HG03565 (cell line): ENCODE results near the gene BCL2L11.

Experiments used
- ATAC-seq: cut with Tn5 transposase; IDR thresholded peaks from one replicate; pipeline ENCODE4 v1.9.1; 2021; ENCODE audit warnings: mild to moderate bottlenecking, moderate library complexity; ENCODE audit not compliant: unreplicated experiment

BCL2L11 gene

GRCh38 chr2:111117598-111118480 lies 2.9 kb upstream of the BCL2L11 start:
- ATAC-seq, result no peak

GRCh38 chr2:111118481-111118980 lies 2.2 kb upstream of the BCL2L11 start:
- no peak for ATAC-seq

DNA sequence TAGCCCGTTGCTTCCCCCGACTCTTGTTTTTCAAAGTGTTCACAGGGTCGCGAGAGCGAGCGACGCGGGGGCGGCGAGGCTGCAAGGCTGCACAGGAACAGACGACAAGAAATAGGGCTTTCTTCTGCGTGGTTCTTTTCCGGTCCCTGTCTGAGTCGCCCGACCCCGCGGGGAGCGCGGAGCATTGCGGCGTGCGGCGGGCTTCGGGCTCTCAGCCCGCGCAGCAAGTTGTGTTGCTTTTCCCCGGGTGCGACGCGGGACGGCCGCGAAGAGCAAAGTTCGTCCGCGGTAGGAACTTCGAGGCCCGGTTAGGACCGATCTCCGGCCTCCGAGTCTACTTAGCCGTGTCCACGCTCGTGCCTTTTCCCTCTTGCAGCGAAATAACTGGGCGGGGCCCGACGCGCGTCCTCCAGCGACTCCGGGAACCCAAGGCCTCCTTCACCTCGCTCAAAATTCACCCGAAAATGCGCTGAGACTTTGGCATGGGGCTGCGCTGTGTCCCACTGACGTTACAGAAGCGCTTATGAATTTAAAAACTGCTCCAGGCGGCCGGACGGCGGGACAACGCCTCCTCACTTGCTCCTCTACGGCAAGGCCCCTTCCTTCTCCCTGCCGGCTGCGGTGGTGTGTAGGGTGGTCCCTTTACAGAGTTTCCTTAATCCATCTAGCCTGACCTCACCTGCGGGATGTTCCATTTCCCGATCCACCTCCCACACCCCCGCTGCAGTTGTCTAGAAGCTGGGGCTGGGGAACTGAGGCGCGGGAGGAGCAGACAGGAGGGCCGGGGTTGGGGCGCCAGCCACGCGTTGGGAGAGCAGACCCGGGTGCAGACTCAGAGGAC lies 1.5 kb upstream of the BCL2L11 start:
- ATAC-seq, result no peak

- ATAC-seq, result no peak
Measured at GRCh38 chr2:111119822-111120252, 877 bp upstream of the BCL2L11 start.

- ATAC-seq, result no peak
Measured at GRCh38 chr2:111121028-111121827, 514 bp downstream of the BCL2L11 start.

- ATAC-seq, result peak; percentile 33
Measured at GRCh38 chr2:111121828-111122630, 1.3 kb downstream of the BCL2L11 start.

GRCh38 chr2:111122631-111123421 lies 2.1 kb downstream of the BCL2L11 start:
- peak; percentile 3 for ATAC-seq

GRCh38 chr2:111123751-111124150 lies 3.0 kb downstream of the BCL2L11 start:
- no peak for ATAC-seq

DNA sequence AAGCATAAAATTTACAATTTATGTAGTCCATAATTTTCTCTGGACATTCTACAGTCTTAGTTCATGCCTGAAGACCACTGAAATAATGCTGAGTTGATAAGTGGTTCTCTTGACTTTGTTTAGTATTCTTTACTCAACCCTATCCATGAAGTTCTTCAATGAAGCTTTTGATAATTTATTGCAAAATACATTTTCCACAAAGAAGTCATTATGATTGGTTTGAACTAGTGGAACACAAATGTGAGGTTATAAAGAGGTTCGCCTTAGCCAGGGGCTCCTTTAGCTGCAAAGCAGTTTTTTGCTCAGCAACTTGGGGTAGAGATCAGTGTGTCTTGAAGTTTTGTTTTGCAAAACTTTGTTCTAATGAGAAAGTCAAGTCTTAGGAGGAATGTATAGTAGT lies 5.9 kb downstream of the BCL2L11 start:
- no peak for ATAC-seq

GRCh38 chr2:111127351-111127750 lies 6.6 kb downstream of the BCL2L11 start:
- ATAC-seq, result no peak

- ATAC-seq, result no peak
Measured at GRCh38 chr2:111128096-111128495, 7.4 kb downstream of the BCL2L11 start.

GRCh38 chr2:111133603-111134002 lies 12.9 kb downstream of the BCL2L11 start:
- no peak for ATAC-seq

DNA sequence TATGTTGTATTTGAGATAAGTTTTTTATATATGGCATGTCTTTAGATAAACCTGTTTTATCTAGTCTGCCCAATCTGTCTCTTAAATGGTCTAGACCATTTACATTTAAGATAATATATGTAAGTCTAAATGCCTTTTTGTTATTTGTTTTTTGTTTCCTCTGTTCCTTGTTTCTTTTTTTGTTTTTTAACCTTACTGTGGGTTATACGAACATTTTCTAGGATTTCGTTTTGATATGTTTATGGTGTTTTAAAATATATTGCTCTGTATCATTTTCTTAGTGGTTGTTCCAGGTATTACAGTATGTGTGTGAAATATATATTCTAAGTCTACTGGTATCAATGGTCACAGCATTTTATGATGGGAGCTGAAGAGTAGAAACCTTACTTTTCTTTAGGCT lies 13.3 kb downstream of the BCL2L11 start:
- ATAC-seq, result no peak

DNA sequence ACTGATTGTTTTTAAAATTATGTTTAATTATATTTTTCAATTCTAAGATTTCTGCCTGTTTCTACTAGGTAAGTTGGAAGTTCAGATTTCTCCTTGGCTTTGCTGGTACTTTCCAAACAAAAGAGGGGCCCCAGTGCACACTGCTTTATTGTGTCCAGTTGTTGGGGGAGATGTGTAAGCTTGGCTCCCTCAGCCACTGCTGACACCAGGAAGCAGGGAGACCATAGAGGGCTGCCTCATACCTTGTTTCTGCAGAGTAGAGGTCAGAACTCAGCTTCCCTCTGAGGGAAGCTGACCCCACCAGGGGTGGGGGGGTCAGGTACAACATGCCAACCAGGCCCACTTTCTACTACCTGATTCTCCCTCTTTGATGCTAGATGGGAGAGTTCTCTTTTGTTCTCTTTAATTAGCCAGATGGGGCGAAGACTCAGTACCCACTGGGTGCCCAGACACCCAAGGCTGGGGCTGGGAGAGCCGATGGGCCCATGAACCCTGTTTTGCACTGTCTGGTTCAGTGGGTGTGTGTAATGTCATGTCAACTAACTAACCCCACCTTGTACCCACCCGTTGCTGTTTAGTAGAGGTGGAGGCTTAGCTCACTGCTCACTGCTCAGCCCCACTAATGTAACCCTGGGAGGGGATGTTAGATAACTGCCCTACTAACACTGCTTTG lies 14.7 kb downstream of the BCL2L11 start:
- ATAC-seq, result no peak

DNA sequence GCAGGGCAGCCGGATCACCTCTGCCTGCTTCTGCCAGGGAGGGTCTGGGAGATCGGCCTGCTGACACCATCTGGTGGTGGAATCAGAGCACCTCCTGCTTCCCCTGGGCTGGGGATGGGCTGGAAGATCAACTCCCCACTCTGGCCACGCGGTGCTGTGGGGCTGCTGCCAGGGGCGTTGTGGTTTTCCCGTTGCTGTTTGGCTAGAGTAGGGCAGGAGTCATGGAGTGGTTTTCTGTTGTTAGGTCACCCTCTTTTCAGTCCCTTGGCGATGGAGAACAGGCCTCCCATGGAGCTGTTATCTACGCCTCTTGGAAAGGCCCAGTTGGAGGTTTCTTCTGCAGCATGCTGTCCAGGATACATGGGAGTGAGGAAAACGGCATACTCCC lies 15.2 kb downstream of the BCL2L11 start:
- ATAC-seq, result no peak

DNA sequence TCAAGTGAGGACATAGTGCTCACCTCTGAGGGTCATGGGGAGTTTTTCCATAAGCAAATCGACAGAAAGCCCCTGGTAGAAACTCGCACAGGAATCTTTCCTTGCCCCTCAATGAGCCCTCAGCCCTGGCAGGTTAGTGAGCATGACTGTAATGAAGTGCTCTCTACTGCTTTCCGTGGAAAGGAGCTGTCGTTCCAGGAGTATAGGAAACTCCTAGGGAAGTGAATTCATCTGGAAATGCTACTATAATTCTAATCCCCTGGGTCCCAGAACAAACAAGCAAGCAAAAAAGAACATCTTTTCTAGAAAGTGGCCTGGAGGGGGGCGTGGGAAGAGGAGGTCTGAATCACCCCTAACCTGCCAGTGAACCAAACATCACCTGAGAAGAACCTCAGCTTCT lies 18.1 kb downstream of the BCL2L11 start:
- no peak for ATAC-seq

DNA sequence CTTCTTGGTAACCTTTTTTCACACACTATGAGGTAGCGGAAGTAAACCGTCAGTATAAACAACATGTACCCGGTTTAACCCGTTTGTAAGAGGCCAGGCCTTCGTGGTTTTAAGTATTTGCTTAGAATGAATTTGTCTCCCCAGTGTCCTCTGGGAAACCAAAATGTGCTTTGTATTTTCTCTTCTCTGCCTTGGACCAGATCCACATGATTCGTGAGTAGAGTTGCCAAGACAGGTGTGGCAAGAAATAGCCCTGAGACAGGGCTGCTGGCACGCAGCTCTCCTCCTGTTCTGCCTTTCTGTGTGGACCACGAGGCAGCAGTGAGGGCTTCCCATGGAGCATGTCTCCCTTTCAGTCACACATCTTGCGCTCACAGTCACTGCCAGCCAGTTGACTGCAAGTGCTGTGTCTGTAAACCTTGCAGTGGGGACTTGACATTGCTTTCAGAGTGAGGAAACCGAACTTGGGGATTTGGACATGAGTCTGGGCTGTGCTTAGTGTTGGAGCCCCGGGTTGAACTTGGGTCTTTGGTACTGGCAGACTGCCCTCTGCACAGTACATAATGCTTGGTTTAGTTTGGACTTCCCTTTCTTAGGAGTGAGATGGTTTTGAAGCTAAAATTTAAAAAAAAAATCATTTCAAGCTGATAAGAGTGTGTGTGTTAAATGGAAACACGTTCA lies 19.1 kb downstream of the BCL2L11 start:
- no peak for ATAC-seq

- no peak for ATAC-seq
Measured at GRCh38 chr2:111140815-111141214, 20.1 kb downstream of the BCL2L11 start.
